Activated naive CD4-positive, alpha-beta T cell treated with anti-CD3 and anti-CD28 coated beads, Interleukin-2, amount 50 U/mL, for 24 hours (primary cell): Measurements from ENCODE around the gene CC2D1A.

Experiments
- H3K27ac Mint-ChIP-seq: one replicate; pipeline ENCODE4 v1.8.0; 2021; ENCODE audit warnings: mild to moderate bottlenecking, mixed read lengths
- H3K27me3 Mint-ChIP-seq: one replicate; pipeline ENCODE4 v1.8.0; 2021; ENCODE audit warnings: mixed read lengths
- H3K36me3 Mint-ChIP-seq: one replicate; pipeline ENCODE4 v1.8.0; 2021; ENCODE audit warnings: mixed read lengths
- H3K4me1 Mint-ChIP-seq: one replicate; pipeline ENCODE4 v1.8.0; 2021; ENCODE audit warnings: mixed read lengths
- H3K4me3 Mint-ChIP-seq: one replicate; pipeline ENCODE4 v1.8.0; 2021; ENCODE audit warnings: mild to moderate bottlenecking, mixed read lengths
- H3K9me3 Mint-ChIP-seq: one replicate; pipeline ENCODE4 v1.8.0; 2021; ENCODE audit warnings: mixed read lengths

Gene CC2D1A

DNA sequence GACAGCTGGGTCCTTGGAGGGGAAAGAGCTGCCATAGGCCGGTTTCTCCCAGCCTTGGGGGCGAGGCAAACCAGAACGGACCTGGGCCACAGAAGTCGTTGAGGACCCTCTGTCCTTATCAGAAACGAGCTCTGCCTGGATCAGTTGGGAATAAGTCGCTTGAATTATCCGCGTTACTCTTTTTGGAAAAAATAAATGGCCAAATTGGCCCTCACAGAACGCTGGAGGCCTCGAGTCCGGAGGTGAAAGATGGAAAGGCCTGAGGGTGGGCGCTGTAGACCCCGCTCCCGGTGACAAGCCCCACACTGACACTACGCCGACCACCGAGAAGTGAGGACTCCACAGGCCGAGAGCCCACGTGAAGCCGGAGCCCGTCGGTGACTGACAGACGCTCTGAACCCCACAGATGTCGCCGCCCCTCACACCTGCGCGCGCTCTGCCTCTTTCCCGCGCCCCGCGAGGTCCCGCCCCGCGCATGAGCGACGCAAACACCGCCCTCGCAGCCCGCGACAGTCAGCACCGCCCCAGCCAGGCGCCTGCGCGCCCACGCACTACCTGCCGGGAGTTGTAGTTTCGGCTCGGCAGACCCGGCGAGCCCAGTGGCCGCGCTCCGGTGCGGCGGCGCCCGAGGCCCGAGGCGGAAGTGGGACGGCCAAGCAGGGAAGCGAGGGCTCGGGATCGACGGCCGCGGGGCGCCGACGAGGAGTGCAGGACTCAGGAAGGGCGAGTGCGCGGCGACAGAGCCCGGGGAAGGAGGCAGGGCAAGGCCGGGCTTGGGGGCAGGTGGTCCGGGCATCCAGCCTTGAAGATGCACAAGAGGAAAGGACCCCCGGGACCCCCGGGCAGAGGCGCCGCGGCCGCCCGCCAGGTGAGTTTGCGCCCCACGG lies at the start of gene CC2D1A, which contains the start of gene BRME1:
CC2D1A (plus strand) TSS at position 568 of the 887 bp plus-strand sequence; CDS start at position 809, 241 bp downstream.
BRME1 (minus strand) TSS at position 484 of the 887 bp plus-strand sequence. CDS start 1,225 bp downstream, outside the sequence.
- Mint-ChIP-seq H3K4me3 (peak within 1 kb of the TSS; percentile 86), H3K36me3 (no peaks in the 10 kb centered on the region), H3K9me3 (no peaks in the 10 kb centered on the region), H3K27me3 (no peaks in the 10 kb centered on the region), H3K4me1 (peaks cover 11% of the 10 kb centered on the region), H3K27ac (peak within 1 kb of the TSS; percentile 92)

DNA sequence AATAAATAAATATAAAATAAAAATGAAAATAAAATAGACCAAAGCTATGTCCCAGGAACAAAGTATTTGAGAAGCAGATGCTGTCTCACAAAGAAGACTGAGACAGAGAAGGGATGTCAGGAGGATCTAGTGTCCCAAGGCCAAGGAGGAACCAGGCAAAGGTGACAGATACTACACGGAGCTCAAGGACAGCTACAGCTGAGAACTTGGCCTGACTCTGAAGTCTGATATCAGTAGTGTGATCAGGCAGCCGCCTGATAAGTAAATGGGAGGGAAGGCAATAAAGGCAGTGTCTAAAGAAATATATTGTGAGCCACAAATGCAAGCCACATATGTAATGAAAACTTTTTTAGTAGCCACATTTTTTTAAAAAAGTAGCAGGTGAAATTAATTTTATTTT lies 49.5 kb upstream of the CC2D1A start:
- H3K36me3 Mint-ChIP-seq: no peaks in the 10 kb centered on the region
- H3K27me3 Mint-ChIP-seq: no peaks in the 10 kb centered on the region
- peak overlapping the region; percentile 84 for H3K27ac Mint-ChIP-seq
- H3K4me1 Mint-ChIP-seq: peaks cover 20% of the 10 kb centered on the region
- no peak overlapping the region for H3K4me3 Mint-ChIP-seq
- H3K9me3 Mint-ChIP-seq: no peaks in the 10 kb centered on the region

DNA sequence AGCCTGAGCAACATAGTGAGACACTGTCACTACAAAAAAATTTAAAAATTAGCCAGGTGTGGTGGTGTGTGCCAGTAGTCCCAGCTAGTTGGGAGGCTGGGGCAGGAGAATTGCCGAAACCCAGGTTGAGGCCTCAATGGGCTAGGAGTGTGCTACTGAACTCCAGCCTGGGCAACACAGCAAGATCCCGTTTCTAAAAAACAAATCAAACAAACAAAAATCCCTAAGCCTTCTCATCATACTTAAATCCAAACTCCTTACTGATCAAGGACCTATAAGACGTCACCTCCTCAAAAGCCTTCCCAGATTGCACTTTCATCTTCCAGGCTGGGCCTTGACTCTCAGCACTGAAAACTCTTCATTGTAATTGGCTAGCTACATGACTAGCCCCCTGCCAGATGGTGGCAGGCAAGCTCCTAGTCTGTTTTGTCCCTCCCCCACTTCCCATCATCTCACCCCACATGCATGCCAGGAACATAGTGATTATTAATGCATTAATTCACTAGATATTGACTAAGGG lies 46.6 kb upstream of the CC2D1A start:
- Mint-ChIP-seq H3K36me3 (peaks cover 1% of the 10 kb centered on the region), H3K4me3 (peak overlapping the region; percentile 19), H3K9me3 (no peaks in the 10 kb centered on the region), H3K27ac (peak overlapping the region; percentile 21), H3K4me1 (peaks cover 38% of the 10 kb centered on the region), H3K27me3 (peaks cover 8% of the 10 kb centered on the region)

DNA sequence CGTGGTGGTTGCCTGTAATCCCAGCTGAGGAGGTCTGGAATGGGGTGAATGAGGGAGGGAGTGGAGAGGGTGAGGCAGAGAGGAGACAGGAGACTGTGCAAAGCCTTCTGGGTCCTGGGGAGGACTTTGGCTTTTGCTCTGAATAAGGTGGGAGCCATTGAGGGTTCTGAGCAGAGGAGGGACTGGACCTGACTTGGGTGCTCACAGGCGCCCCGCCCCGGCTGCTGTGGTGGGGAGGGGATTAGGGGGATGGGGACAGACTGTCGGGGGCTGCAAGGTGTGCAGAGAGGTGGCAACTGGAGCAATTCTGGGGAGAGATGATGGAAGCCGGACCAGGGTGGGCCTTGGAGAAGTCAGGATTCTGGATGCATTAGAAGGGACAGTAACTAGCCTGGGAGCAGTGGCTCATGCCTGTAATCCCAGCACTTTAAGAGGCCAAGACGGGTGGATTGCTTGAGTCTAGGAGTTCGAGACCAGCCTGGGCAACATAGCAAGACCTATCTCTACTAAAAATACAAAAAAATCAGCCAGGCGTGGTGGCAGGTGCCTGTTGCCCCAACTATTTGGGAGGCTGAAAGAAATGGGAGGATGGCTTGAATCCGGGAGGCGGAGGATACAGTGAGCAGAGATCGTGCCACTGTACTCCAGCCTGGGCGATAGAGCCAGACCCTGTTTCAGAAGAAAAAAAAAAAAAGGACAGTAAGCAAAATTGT lies 45.2 kb upstream of the CC2D1A start:
- Mint-ChIP-seq H3K27me3 (peaks cover 10% of the 10 kb centered on the region), H3K9me3 (no peaks in the 10 kb centered on the region), H3K27ac (peak overlapping the region; percentile 55), H3K36me3 (peaks cover 1% of the 10 kb centered on the region), H3K4me3 (peak overlapping the region; percentile 95), H3K4me1 (peaks cover 42% of the 10 kb centered on the region)

DNA sequence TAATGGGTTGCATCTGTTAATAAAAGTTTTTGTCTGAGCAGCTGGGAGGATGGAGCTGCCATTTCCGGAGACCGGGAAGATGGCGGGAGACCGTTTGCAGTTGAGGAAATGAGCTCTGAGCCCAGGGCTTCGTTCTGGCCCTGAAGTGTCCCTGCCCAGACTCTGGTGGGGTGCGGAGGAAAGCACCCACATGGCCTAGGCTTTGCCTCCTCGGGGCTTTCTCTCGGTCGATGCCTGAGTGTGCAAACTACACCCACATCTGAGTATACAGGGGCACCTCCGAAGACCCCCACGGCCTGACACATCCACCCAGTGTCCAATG lies 44.6 kb upstream of the CC2D1A start:
- H3K9me3 Mint-ChIP-seq: no peaks in the 10 kb centered on the region
- peaks cover 11% of the 10 kb centered on the region for H3K27me3 Mint-ChIP-seq
- peak overlapping the region; percentile 93 for H3K27ac Mint-ChIP-seq
- H3K36me3 Mint-ChIP-seq: peaks cover 1% of the 10 kb centered on the region
- peak overlapping the region; percentile 95 for H3K4me3 Mint-ChIP-seq
- H3K4me1 Mint-ChIP-seq: peaks cover 44% of the 10 kb centered on the region

DNA sequence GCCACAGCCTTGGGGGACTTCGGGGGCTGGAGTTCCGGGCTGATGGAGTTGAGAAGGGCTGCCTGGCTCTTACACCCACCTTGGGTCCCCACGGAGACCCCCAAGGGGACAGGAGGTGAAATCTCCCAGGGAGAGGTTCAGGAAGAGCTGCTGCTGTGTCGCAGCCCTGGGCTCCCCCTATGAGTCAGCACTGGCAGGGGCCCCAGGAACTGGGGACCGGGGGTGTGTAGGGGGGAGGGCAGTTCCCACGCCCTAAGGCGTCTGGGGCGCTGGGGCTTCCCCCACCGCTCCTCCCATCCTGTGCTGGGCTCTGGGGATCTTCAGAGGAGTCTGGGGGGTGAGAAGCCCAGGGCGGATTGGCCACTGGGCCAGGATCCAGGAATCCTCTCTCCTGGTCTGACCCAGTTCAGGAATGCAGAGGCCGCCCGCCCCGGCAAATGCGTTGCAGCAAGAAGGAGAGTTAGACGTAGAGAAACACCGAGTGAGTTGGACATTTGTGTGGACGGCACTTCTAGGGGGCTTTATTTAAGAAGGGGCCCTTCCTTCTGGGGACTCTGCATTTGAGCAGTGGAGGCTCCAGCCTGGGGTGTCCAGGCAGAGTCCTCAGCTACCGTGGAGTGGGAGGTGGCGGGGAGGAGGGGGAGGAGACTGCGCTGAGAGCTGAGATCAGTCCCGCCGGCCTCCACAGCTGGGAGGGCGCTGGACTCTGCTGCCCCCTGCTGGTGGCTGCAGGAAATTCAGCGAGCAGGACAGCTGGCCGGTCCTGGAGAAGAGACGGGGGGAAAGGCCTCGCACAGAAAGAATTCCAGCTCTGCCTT lies 44.1 kb upstream of the CC2D1A start:
- Mint-ChIP-seq H3K27ac (peak overlapping the region; percentile 93), H3K9me3 (no peaks in the 10 kb centered on the region), H3K36me3 (peaks cover 1% of the 10 kb centered on the region), H3K4me1 (peaks cover 48% of the 10 kb centered on the region), H3K4me3 (peak overlapping the region; percentile 95), H3K27me3 (peaks cover 15% of the 10 kb centered on the region)

DNA sequence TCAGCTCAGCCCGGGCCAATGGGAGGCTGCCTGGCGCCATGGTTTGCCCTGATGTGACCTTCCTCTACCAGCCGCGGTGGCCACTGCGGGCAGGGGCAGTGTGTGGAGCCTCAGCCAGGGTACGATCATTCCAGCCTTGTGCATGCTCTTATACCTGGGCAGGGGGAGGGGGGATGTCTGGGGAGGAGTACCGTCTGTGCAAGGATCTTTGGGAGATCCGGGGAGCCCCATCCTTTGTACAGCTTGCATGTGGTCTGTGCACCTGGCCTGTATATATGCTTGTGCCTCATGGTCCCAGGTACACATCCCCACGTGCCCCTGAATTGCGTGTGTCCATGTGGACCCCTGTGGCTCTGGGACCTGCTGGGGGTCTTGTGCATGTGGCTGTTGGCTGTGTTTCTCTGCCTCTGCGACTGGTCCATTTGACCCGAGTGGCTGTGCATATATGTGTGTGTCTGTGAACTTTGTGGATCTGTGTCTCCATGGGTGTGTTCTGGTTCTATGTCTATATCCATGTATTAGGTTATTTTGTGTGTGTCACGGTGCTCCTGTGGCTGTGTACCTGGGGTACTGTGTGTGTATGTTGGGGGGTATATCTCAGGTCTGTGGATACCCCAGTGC lies 41.8 kb upstream of the CC2D1A start:
- Mint-ChIP-seq H3K4me3 (peak overlapping the region; percentile 84), H3K9me3 (no peaks in the 10 kb centered on the region), H3K27me3 (peaks cover 19% of the 10 kb centered on the region), H3K27ac (peak overlapping the region; percentile 15), H3K36me3 (peaks cover 1% of the 10 kb centered on the region), H3K4me1 (peaks cover 53% of the 10 kb centered on the region)

DNA sequence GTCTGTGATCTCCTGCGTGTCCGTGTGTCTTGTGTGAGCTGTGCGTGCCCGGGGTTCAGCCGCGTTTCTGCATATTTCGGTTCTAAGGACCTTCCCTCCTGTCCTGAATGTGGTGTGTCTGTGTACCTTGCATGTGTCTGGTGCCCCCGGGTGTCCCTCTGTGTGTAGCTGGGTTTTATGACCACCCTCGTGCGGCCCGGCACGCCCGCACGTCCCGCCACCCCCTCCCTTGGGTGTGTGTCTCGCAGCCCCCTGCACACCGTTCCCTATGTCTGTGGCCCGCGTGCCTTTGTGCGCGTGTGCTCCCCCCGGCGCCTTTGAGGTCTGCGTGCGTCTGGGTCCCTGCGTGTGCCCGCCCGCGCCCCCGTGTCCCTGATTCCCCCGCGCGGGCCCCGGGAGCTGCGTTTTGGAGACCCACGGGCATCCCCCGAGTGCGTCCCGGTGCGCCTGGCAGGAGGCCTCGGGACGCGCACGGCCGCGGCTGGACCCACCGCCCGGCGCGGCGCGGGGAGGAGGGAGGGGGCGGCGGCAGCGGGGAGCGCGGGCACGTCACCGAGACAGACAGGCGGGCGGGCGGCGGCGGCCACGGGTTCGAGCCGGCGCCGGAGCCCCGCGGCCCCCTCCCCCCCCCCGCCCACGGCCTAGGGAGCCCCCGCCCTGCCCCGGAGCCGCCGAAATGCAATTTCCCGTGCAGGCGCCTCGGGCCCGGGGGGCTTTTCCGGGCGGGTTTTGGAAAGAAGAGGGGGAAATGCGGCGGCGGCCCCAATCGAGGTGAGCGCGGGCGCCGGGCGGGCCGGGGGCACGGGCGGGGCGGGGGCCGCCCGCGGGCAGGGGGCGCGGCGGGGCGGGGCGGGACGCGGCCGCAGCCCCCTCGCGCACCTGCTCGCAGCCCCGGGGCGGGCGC lies 41.1 kb upstream of the CC2D1A start:
- Mint-ChIP-seq H3K27me3 (peaks cover 19% of the 10 kb centered on the region), H3K9me3 (no peaks in the 10 kb centered on the region), H3K4me3 (peak overlapping the region; percentile 84), H3K27ac (peak overlapping the region; percentile 15), H3K36me3 (peaks cover 1% of the 10 kb centered on the region), H3K4me1 (peaks cover 45% of the 10 kb centered on the region)

DNA sequence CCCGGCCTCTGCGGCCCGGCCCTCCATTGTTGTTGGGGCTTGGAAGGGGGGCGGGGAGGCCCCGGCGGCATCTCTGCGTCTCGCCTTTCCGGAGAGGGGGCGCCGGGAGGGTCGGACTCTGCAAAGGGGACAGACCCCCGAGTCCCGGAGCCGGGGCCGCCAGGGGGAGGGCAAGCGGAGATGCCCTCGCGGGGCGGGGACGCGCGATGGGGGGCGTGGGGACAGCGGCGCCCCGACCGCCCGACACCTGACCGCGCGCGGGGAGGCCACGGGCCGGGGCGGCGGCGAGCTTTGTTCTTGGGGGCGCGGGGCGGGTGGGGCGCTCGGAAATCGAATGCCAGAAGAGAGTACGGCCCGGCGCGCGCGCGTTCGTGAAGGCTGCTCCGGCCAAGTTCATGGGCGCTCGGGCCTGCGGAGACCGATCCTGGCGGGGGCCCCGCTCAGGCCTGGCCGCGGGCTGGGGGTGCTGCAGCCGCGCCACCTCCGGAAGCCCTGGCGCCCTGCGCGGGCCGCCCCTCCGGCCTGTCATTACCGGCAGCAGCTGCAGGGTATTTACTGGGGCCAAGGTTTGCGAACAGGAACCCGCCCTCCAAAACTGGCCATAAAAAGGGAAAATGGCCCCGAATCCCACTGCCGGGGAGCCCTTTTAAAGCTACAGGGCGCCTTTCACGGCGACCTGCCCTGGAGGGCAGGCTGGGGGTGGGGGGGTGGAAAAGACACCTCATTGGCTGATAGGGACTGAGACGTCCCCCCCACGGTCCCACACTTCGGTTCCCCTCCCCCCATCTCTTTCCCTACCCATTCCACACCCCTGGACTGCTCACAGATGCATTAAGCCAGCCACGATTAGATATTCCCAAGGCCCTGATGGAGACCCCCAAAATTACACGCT lies 40.2 kb upstream of the CC2D1A start:
- Mint-ChIP-seq H3K9me3 (no peaks in the 10 kb centered on the region), H3K27me3 (peaks cover 19% of the 10 kb centered on the region), H3K4me1 (peaks cover 42% of the 10 kb centered on the region), H3K36me3 (peaks cover 1% of the 10 kb centered on the region), H3K4me3 (peak overlapping the region; percentile 83), H3K27ac (no peak overlapping the region)

DNA sequence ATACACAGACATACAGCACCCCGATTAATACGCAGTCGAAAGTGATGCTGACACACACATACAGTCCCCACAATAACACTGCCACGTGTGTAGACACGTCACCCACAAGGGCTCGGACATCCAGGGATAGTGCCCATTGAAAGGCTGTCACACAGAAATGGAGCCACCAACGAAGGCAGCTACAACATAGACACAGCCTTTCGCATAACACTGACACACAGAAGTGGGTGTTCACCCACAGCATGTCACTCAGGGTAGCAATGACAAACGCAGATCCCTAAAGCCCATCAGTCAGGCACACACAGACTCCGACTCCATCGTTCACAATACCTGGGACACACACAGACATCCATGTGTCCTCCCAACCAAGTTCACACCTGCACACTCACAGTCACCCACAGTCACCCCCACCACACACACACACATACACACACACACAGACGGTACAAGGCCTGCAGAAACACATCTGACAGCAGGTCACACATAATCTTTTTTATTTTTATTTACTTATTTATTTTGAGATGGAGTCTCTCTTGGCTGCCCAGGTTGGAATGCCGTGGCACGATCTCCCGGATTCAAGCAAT lies 39.4 kb upstream of the CC2D1A start:
- peaks cover 35% of the 10 kb centered on the region for H3K4me1 Mint-ChIP-seq
- peak overlapping the region; percentile 83 for H3K4me3 Mint-ChIP-seq
- H3K36me3 Mint-ChIP-seq: peaks cover 1% of the 10 kb centered on the region
- H3K9me3 Mint-ChIP-seq: no peaks in the 10 kb centered on the region
- peaks cover 21% of the 10 kb centered on the region for H3K27me3 Mint-ChIP-seq
- peak overlapping the region; percentile 57 for H3K27ac Mint-ChIP-seq

DNA sequence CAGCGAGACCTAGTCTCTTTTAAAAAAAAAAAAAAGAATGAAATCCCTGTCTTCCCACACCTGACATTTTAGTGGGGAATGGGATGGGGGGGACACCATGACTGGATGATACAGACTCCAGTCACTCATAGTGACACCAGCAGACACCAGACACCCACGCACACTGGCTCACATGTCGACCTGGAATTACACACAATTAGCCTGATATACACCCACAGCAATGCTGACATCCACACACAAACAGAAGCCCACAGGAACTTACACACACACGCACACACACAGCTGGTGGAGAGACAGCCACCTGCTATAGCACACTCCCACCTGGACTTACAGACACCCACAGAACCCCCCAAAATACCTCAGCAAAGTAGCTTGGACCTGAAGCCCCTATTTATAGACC lies 37.3 kb upstream of the CC2D1A start:
- peaks cover 26% of the 10 kb centered on the region for H3K4me1 Mint-ChIP-seq
- peaks cover 20% of the 10 kb centered on the region for H3K27me3 Mint-ChIP-seq
- H3K9me3 Mint-ChIP-seq: no peaks in the 10 kb centered on the region
- H3K36me3 Mint-ChIP-seq: peaks cover 1% of the 10 kb centered on the region
- H3K27ac Mint-ChIP-seq: no peak overlapping the region
- no peak overlapping the region for H3K4me3 Mint-ChIP-seq

DNA sequence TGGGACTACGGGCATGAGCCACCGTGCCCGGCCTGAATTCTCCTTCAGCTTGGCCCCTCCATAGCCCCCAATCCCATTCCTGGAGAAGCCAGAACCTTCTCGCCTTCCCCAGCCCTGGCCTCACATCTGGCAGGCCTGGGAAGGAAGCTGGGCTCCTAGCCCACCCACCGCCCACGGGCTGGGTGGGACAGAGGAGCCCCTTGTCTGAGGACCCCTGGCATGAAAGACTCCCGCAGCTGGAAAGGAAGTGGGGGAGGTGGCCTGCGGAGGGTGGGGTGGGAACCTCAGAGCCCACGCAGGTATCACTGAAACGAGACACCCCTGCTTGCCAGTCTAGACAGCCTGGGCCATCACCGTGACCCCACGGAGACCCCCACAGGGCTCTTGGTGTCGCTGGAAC lies 36.7 kb upstream of the CC2D1A start:
- Mint-ChIP-seq H3K4me3 (no peak overlapping the region), H3K9me3 (no peaks in the 10 kb centered on the region), H3K4me1 (peaks cover 22% of the 10 kb centered on the region), H3K27me3 (peaks cover 16% of the 10 kb centered on the region), H3K27ac (no peak overlapping the region), H3K36me3 (peaks cover 1% of the 10 kb centered on the region)

DNA sequence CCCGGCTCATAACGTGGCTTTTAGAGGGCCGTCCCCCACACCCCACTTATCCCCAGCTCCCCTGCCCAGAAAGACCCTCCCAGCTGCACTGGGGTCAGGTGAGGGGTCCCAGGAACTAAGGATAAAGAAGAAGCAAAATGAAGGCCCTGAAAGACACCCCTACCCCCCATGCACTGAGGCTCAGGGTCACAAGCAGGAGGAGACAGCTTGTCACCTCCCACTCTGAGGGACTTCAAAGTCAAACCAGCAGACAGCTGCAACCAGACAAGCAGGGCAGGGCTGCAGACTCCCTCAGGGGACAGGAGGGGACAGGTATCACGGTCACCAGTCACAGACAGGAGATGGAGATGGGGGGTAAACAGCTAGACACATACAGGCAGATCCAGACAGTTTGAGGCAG lies 35.1 kb upstream of the CC2D1A start:
- Mint-ChIP-seq H3K4me3 (no peak overlapping the region), H3K4me1 (peaks cover 17% of the 10 kb centered on the region), H3K36me3 (no peaks in the 10 kb centered on the region)

More for the DNA sequence above, 35.1 kb upstream of the CC2D1A start:
- Mint-ChIP-seq H3K9me3 (no peaks in the 10 kb centered on the region), H3K27ac (no peak overlapping the region), H3K27me3 (peaks cover 14% of the 10 kb centered on the region)
